RWPE2 (cell line): Measurements from ENCODE around the gene RNU7-1.

Source experiments
- ATAC-seq: fragments of 200-7000 bp; cut with Tn5 transposase; 3 replicates; pipeline ENCODE4 v1.9.1; 2021; ENCODE audit warnings: low read depth
- DNase-seq: peaks from one replicate; pipeline ENCODE4 v3.0.0-alpha.2; 2020; ENCODE audit warnings: low spot score
- H3K27ac ChIP-seq: fragments of 450-650 bp; 2 replicates; pipeline ENCODE4 v1.5.1; 2017; ENCODE audit warnings: mild to moderate bottlenecking; ENCODE audit not compliant: poor library complexity, severe bottlenecking
- H3K27me3 ChIP-seq: fragments of 250-450 bp; sonication (Bioruptor Pico); 2 replicates; pipeline ENCODE4 v1.5.1; 2021; ENCODE audit warnings: mild to moderate bottlenecking, moderate library complexity; ENCODE audit not compliant: insufficient read depth, poor library complexity, severe bottlenecking
- H3K36me3 ChIP-seq: fragments of 250-450 bp; sonication (Bioruptor Pico); 2 replicates; pipeline ENCODE4 v1.5.1; 2020; ENCODE audit warnings: low read depth, mild to moderate bottlenecking, moderate library complexity
- H3K4me1 ChIP-seq: fragments of 250-450 bp; sonication (Bioruptor Pico); 2 replicates; pipeline ENCODE4 v1.5.1; 2021; ENCODE audit warnings: mild to moderate bottlenecking, moderate library complexity; ENCODE audit not compliant: insufficient read depth, poor library complexity, severe bottlenecking
- H3K4me3 ChIP-seq: fragments of 250-450 bp; sonication (Bioruptor Pico); 2 replicates; pipeline ENCODE4 v1.5.1; 2021; ENCODE audit warnings: mild to moderate bottlenecking, moderate library complexity; ENCODE audit not compliant: severe bottlenecking
- H3K9me3 ChIP-seq: fragments of 250-450 bp; sonication (Bioruptor Pico); 2 replicates; pipeline ENCODE4 v1.5.1; 2021; ENCODE audit warnings: mild to moderate bottlenecking, moderate library complexity; ENCODE audit not compliant: severe bottlenecking
- CTCF ChIP-seq: fragments of 450-650 bp; IDR thresholded peaks from one replicate; pipeline ENCODE4 v1.5.1; 2017; ENCODE audit warnings: mild to moderate bottlenecking, moderate library complexity; ENCODE audit not compliant: poor library complexity, severe bottlenecking

RNU7-1 gene

DNA sequence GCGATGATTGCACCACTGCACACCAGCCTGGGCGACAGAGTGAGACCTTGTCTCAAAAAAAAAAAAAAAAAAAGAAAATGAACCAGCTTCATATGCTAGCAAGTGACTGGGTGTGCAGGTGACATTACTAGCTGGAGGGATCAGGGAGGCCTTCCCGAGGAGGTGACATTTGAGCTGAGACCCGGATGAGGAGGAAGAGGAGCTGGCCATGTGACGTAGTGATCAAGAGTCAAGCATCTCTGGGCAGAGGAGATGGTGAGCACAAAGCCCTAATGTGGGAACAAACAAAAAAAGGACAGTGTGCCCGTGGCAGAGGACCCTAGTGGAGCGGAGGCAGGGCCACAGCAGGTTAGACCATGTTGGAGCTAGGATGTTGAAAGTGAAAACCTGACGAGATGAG, 4.0 kb downstream of the RNU7-1 start:
- Histone ChIP-seq H3K4me1 (peaks cover 16% of the 10 kb centered on the region), H3K36me3 (peaks cover 8% of the 10 kb centered on the region), H3K9me3 (no peaks in the 10 kb centered on the region), H3K27ac (no peak overlapping the region), H3K27me3 (no peaks in the 10 kb centered on the region), H3K4me3 (no peak overlapping the region)
- ATAC-seq (no peak), DNase-seq (no peak)
- no peak for TF ChIP-seq CTCF

DNA sequence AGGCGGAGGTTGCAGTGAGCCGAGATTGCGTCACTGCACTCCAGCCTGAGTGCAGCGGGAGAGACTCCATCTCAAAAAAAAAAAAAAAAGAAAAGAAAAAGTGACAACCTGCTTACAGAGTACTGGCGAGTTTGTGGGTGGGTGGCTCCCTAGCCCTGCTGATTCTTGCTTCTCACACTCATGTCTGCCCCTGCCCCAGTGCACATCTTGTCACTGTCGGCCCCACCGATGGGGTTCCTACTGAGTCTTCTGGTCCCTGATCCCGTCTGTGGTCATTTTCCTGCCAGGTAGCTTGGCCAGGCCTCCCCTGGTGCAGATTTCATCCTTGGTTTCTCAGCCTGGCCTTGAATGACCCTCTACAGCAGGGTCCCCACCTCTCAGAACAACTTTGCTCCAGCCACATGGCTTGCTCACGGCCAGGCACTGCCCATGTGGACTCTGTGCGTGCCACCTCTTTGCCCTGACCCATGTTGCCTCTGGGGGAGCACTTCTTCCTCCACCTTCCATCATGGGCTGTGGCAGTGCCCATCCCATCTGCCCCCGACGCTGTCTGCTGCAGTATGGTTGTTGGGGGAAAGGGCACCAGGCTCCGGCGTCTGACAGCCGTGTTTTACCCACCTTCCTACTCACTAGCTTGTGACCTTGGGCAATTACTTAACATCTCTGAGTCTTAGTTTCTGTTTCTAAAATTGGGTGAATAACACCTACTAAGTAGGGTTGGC, 5.4 kb downstream of the RNU7-1 start:
- Histone ChIP-seq H3K36me3 (peaks cover 8% of the 10 kb centered on the region), H3K4me3 (no peak overlapping the region), H3K27ac (no peak overlapping the region), H3K4me1 (peaks cover 16% of the 10 kb centered on the region), H3K27me3 (no peaks in the 10 kb centered on the region), H3K9me3 (no peaks in the 10 kb centered on the region)
- no peak for ATAC-seq
- TF ChIP-seq CTCF: no peak
- no peak for DNase-seq

DNA sequence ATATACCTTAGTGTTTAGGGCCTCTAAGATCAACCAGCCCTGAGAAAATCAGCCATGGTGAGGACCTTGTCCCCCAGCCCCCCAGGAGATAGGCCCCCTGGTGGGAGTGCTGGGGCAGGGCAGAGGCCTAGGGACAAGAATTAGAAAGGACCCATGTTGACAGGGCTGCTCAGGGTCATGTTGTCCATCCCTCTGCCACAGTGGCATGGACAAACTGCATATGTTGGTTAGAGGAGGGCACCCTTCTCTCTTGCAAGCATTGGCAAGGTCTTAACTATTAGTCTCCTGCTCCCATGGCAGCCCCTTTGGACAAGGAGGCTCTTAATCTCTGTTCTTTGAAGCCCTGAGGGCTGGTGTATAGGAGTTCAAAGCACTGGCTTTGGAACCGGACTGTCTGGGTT, 6.8 kb downstream of the RNU7-1 start:
- no peak for TF ChIP-seq CTCF
- DNase-seq: no peak
- H3K36me3 ChIP-seq: peaks cover 5% of the 10 kb centered on the region
- no peak overlapping the region for H3K27ac ChIP-seq
- no peak for ATAC-seq
- no peak overlapping the region for H3K4me3 ChIP-seq
- peaks cover 10% of the 10 kb centered on the region for H3K4me1 ChIP-seq
- no peaks in the 10 kb centered on the region for H3K27me3 ChIP-seq
- no peaks in the 10 kb centered on the region for H3K9me3 ChIP-seq

DNA sequence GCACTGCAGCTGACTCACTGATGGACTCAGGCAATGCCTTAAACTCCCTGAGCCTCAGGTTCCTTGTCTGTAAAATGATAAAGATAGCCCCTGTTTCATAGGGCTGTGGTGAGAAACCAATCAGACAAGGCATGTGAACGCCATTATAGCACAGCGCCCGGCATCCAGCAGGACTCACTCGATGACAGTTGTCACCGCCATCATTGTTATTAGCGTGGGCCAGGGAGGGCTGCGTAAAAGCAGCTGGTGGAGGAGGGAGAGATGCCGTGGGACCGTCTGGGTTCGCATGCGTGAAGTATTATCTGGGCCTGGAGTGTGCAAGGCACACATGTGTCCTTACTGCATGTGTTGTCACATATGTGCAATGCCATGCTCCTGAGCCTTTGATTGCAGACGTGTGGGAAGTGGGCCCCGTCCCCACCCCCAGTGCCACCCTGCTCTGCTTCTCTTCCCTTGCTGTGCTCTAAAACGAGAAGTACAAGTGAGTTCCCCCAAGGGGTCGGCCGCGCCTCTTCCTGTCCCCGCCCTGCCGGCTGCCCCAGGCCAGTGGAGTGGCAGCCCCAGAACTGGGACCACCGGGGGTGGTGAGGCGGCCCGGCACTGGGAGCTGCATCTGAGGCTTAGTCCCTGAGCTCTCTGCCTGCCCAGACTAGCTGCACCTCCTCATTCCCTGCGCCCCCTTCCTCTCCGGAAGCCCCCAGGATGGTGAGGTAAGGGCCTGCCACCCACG, 7.4 kb downstream of the RNU7-1 start, which contains the start of gene PTPN6:
Gene PTPN6 (plus strand): TSS at position 546 of the 730 bp plus-strand sequence. CDS start 157 bp downstream, at position 703.
- Histone ChIP-seq H3K4me1 (peaks cover 4% of the 10 kb centered on the region), H3K4me3 (no peak within 1 kb of the TSS), H3K27ac (no peak within 1 kb of the TSS), H3K27me3 (no peaks in the 10 kb centered on the region), H3K9me3 (no peaks in the 10 kb centered on the region), H3K36me3 (no peaks in the 10 kb centered on the region; the same call in 1 of the 2 replicates)
- no peak for ATAC-seq
- TF ChIP-seq CTCF: no peak
- DNase-seq: peak; percentile 54
